ENCODE measurements around the gene CDYL2. TPM values are rescaled to one million over a fixed set of nuclear protein-coding genes. Genes with fewer than 3 reads are reported as not detected.

CDYL2 gene
- total and polyA plus RNA-seq, 8 donors, result 4.6 to 16.0 (median 5.7) TPM

- no peak overlapping the region for H3K27ac ChIP-seq
- H3K4me3 ChIP-seq, result no peak overlapping the region
- H3K4me1 ChIP-seq, result no peaks in the 10 kb centered on the region
- H3K9me3 ChIP-seq, result peaks cover 0 to 2% of the 10 kb centered on the region in 2 donors
- DNase-seq (no peak), ATAC-seq (no peak)
- H3K36me3 ChIP-seq, result no peaks in the 10 kb centered on the region
- intact Hi-C loops (cut with DNase I), result no loop called here
- H3K27me3 ChIP-seq, result no peaks in the 10 kb centered on the region
- TF ChIP-seq CTCF (IDR thresholded peaks at IDR 0.05), result no peak
Measured at GRCh38 chr16:80702696-80703095, 101.7 kb downstream of the CDYL2 start.

GRCh38 chr16:80700558-80700957 is 103.8 kb downstream of the CDYL2 start:
- Histone ChIP-seq H3K9me3 (peaks cover 0 to 5% of the 10 kb centered on the region in 2 donors), H3K36me3 (no peaks in the 10 kb centered on the region), H3K27me3 (no peaks in the 10 kb centered on the region), H3K4me3 (no peak overlapping the region), H3K4me1 (no peaks in the 10 kb centered on the region), H3K27ac (no peak overlapping the region)
- ATAC-seq (no peak), DNase-seq (no peak)
- TF ChIP-seq CTCF (IDR thresholded peaks at IDR 0.05), result no peak
- intact Hi-C loops (cut with DNase I), result no loop called here

- DNase-seq (no peak), ATAC-seq (no peak)
- no peak for TF ChIP-seq CTCF (IDR thresholded peaks at IDR 0.05)
- H3K4me3 ChIP-seq, result no peak overlapping the region
- no peaks in the 10 kb centered on the region for H3K27me3 ChIP-seq
- H3K27ac ChIP-seq, result no peak overlapping the region
- peaks cover 0 to 5% of the 10 kb centered on the region in 2 donors for H3K9me3 ChIP-seq
- no peaks in the 10 kb centered on the region for H3K36me3 ChIP-seq
- intact Hi-C loops (cut with DNase I), result no loop called here
- no peaks in the 10 kb centered on the region for H3K4me1 ChIP-seq
Measured at GRCh38 chr16:80695020-80695419, 109.4 kb downstream of the CDYL2 start.

- H3K9me3 ChIP-seq, result peaks cover 0 to 5% of the 10 kb centered on the region in 2 donors
- ATAC-seq (no peak), DNase-seq (no peak)
- no peaks in the 10 kb centered on the region for H3K27me3 ChIP-seq
- no peak for TF ChIP-seq CTCF (IDR thresholded peaks at IDR 0.05)
- intact Hi-C loops (cut with DNase I), result no loop called here
- no peak overlapping the region for H3K27ac ChIP-seq
- H3K36me3 ChIP-seq, result no peaks in the 10 kb centered on the region
- no peaks in the 10 kb centered on the region for H3K4me1 ChIP-seq
- no peak overlapping the region for H3K4me3 ChIP-seq
Measured at GRCh38 chr16:80693553-80693952, 110.8 kb downstream of the CDYL2 start.

GRCh38 chr16:80692270-80692669 is 112.1 kb downstream of the CDYL2 start:
- Histone ChIP-seq H3K4me3 (no peak overlapping the region), H3K36me3 (no peaks in the 10 kb centered on the region), H3K27ac (no peak overlapping the region), H3K27me3 (no peaks in the 10 kb centered on the region), H3K9me3 (no peaks in the 10 kb centered on the region), H3K4me1 (no peaks in the 10 kb centered on the region)
- TF ChIP-seq CTCF (IDR thresholded peaks at IDR 0.05), result no peak
- intact Hi-C loops (cut with DNase I), result no loop called here
- no peak for DNase-seq
- no peak for ATAC-seq
